T-cell (primary cell): Measurements from ENCODE around the gene FPR1. TPM values are rescaled to one million over a fixed set of nuclear protein-coding genes. Genes with fewer than 3 reads are reported as not detected.

Experiments used
- ATAC-seq, 4 experiments: fragments of 200-7000 bp in 3 of 4; fragments of 150-1000 bp in 1 of 4; cut with Tn5 transposase; replicated peaks in 1 of 4; 1 replicate in 3 of 4; 2 replicates in 1 of 4; pipeline ENCODE4 v1.10.0; 2021; ENCODE audit warnings: moderate library complexity in 3 of 4, mild to moderate bottlenecking in 2 of 4, moderate number of reproducible peaks in 1 of 4
- CTCF ChIA-PET, 2 donors: fragments of 300-600 bp; sonication (Branson Sonifier 250); formaldehyde crosslinking; loops; one replicate each; lab custom pipeline; 2022; ENCODE audit warnings: antibody characterized with exemption in 2 of 2; lab: Charles Lee
- POLR2A ChIA-PET, 2 donors: fragments of 300-600 bp; sonication (Branson Sonifier 250); formaldehyde crosslinking; loops; one replicate each; lab custom pipeline; 2022; ENCODE audit warnings: antibody characterized with exemption in 2 of 2; lab: Charles Lee
- DNase-seq, 35 experiments: peaks; one replicate each; pipeline versions ENCODE4 v3.0.0 to v3.0.0-alpha.2; 2013 to 2023
- H3K27ac ChIP-seq: one replicate; pipeline ENCODE4 v1.5.1; 2013; ENCODE audit warnings: low read length
- H3K27me3 ChIP-seq, 2 experiments: replicated peaks in 1 of 2; 1 replicate in 1 of 2; 2 replicates in 1 of 2; pipeline versions ENCODE4 v1.6.1 to v1.7.0; 2013; ENCODE audit warnings: low read length in 1 of 2, mixed read lengths in 1 of 2; ENCODE audit not compliant: control insufficient read depth in 2 of 2, insufficient read depth in 2 of 2; ENCODE audit errors: extremely low read depth in 1 of 2
- H3K36me3 ChIP-seq, 2 donors: 1 replicate in 1 of 2; 2 replicates in 1 of 2; pipeline versions ENCODE4 v1.6.1 to v1.7.0; 2013; ENCODE audit warnings: low read length in 1 of 2; ENCODE audit not compliant: control insufficient read depth in 2 of 2, insufficient read depth in 1 of 2; ENCODE audit errors: extremely low read depth in 1 of 2
- H3K4me1 ChIP-seq, 2 experiments: 1 replicate in 1 of 2; 2 replicates in 1 of 2; pipeline versions ENCODE4 v1.6.1 to v1.7.0; 2013; ENCODE audit warnings: low read length in 2 of 2, mixed read lengths in 1 of 2; ENCODE audit not compliant: insufficient read depth in 2 of 2, control insufficient read depth in 1 of 2; ENCODE audit errors: extremely low read depth in 1 of 2
- H3K4me3 ChIP-seq, 2 donors: 1 replicate in 1 of 2; 2 replicates in 1 of 2; pipeline versions ENCODE4 v1.5.1 to v1.7.0; 2013; ENCODE audit warnings: mild to moderate bottlenecking in 2 of 2, low read length in 1 of 2, moderate library complexity in 1 of 2; ENCODE audit not compliant: control insufficient read depth in 1 of 2; ENCODE audit errors: extremely low read depth in 1 of 2
- H3K9me3 ChIP-seq: 2 replicates; pipeline ENCODE4 v1.7.0; 2013
- H3K27ac Mint-ChIP-seq, 2 donors: one replicate each; pipeline ENCODE4 v1.8.0; 2020 to 2021; ENCODE audit warnings: mild to moderate bottlenecking in 2 of 2, mixed read lengths in 2 of 2
- H3K27me3 Mint-ChIP-seq, 2 donors: one replicate each; pipeline ENCODE4 v1.8.0; 2021 to 2022; ENCODE audit warnings: mixed read lengths in 2 of 2
- H3K36me3 Mint-ChIP-seq: one replicate; pipeline ENCODE4 v1.8.0; 2021; ENCODE audit warnings: mixed read lengths
- H3K4me1 Mint-ChIP-seq, 3 donors: one replicate each; pipeline ENCODE4 v1.8.0; 2020 to 2022; ENCODE audit warnings: mixed read lengths in 3 of 3, mild to moderate bottlenecking in 1 of 3
- H3K4me3 Mint-ChIP-seq, 3 donors: one replicate each; pipeline ENCODE4 v1.8.0; 2020 to 2022; ENCODE audit warnings: mild to moderate bottlenecking in 3 of 3, mixed read lengths in 3 of 3, moderate library complexity in 3 of 3
- H3K9me3 Mint-ChIP-seq, 3 donors: one replicate each; pipeline ENCODE4 v1.8.0; 2020 to 2022; ENCODE audit warnings: mixed read lengths in 3 of 3
- WGBS: methylation state at CpG from one replicate; pipeline ENCODE4 v1.1.5; 2013; ENCODE audit warnings: missing lambda C conversion rate; ENCODE audit not compliant: insufficient coverage; 5-methylcytosine and 5-hydroxymethylcytosine counted together
- total RNA-seq, 35 experiments: library from RNA in 6 of 35; stranded (reverse) in 6 of 35; fragments of 120-200 nt in 1 of 35; gene quantifications; one replicate each; pipeline versions ENCODE4 v1.2.1 to v1.2.4 and lab custom pipeline; 2013 to 2026

The FPR1 gene
- total RNA-seq (under 1 TPM in 2 of 5 donors, not detected in 3; 0.13 to 0.19 TPM), total RNA-seq (lab: John Stamatoyannopoulos, UW) (0 to 1.4 (median 0.08) reads per million in 29 experiments)
- total RNA-seq (2013), result 0.83 TPM

GRCh38 chr19:51751655-51752054 lies at the start of gene FPR1:
TSS of gene FPR1 (minus strand) at chr19:51751878. CDS start at chr19:51746994, 4,884 bp downstream.
- ATAC-seq (no peak), DNase-seq (peak in 1 of 35 experiments; percentile 8)
- Histone ChIP-seq H3K27ac (no peak within 1 kb of the TSS), H3K36me3 (no peaks in the 10 kb centered on the region), H3K27me3 (no peaks in the 10 kb centered on the region), H3K9me3 (no peaks in the 10 kb centered on the region), H3K4me3 (no peak within 1 kb of the TSS), H3K4me1 (no peaks in the 10 kb centered on the region)
- no peak within 1 kb of the TSS for H3K4me3 Mint-ChIP-seq
- no peaks in the 10 kb centered on the region for H3K4me1 Mint-ChIP-seq
- no CpG with 5 or more reads among the region's 2 CpGs for WGBS
- ChIA-PET CTCF (no interaction called here), POLR2A (no interaction called here)
- H3K27me3 Mint-ChIP-seq, result peaks cover 2 to 20% of the 10 kb centered on the region in 2 donors
- no peak within 1 kb of the TSS for H3K27ac Mint-ChIP-seq
- H3K36me3 Mint-ChIP-seq, result no peaks in the 10 kb centered on the region
- H3K9me3 Mint-ChIP-seq, result peaks cover 0 to 8% (median 6%) of the 10 kb centered on the region in 3 donors

GRCh38 chr19:51800473-51801244 lies 49.0 kb upstream of the FPR1 start:
- no peaks in the 10 kb centered on the region for H3K9me3 ChIP-seq
- DNase-seq (no peak), ATAC-seq (no peak)
- H3K27ac ChIP-seq, result no peak overlapping the region
- CTCF ChIA-PET, result no interaction called here
- peaks cover 13 to 31% (median 18%) of the 10 kb centered on the region in 3 donors for H3K9me3 Mint-ChIP-seq
- H3K36me3 ChIP-seq, result no peaks in the 10 kb centered on the region
- no peak overlapping the region for H3K27ac Mint-ChIP-seq
- H3K27me3 ChIP-seq, result peaks cover 0 to 16% of the 10 kb centered on the region in 2 experiments
- H3K4me3 ChIP-seq, result no peak overlapping the region
- WGBS, result 84% methylated on average over 4 of the region's 7 CpGs
- H3K4me3 Mint-ChIP-seq, result no peak overlapping the region
- H3K27me3 Mint-ChIP-seq, result peaks cover 10 to 16% of the 10 kb centered on the region in 2 donors
- no peaks in the 10 kb centered on the region for H3K4me1 Mint-ChIP-seq
- H3K36me3 Mint-ChIP-seq, result no peaks in the 10 kb centered on the region
- POLR2A ChIA-PET, result no interaction called here
- H3K4me1 ChIP-seq, result no peaks in the 10 kb centered on the region

- Mint-ChIP-seq H3K9me3 (peaks cover 13 to 28% (median 18%) of the 10 kb centered on the region in 3 donors), H3K36me3 (no peaks in the 10 kb centered on the region), H3K4me1 (no peaks in the 10 kb centered on the region), H3K4me3 (no peak overlapping the region), H3K27ac (no peak overlapping the region), H3K27me3 (peaks cover 10 to 17% of the 10 kb centered on the region in 2 donors)
- no peaks in the 10 kb centered on the region for H3K36me3 ChIP-seq
- H3K27me3 ChIP-seq, result peaks cover 0 to 16% of the 10 kb centered on the region in 2 experiments
- H3K4me1 ChIP-seq, result no peaks in the 10 kb centered on the region
- POLR2A ChIA-PET, result no interaction called here
- WGBS, result 98% methylated on average over 11 of the region's 13 CpGs
- DNase-seq (no peak), ATAC-seq (no peak)
- H3K27ac ChIP-seq, result no peak overlapping the region
- H3K4me3 ChIP-seq, result no peak overlapping the region
- CTCF ChIA-PET, result no interaction called here
- H3K9me3 ChIP-seq, result no peaks in the 10 kb centered on the region
These were observed 48.2 kb upstream of the FPR1 start for GRCh38 chr19:51799774-51800472.

GRCh38 chr19:51799034-51799773 lies 47.5 kb upstream of the FPR1 start:
- no peaks in the 10 kb centered on the region for H3K4me1 Mint-ChIP-seq
- Histone ChIP-seq H3K27ac (no peak overlapping the region), H3K27me3 (peaks cover 0 to 16% of the 10 kb centered on the region in 2 experiments), H3K36me3 (no peaks in the 10 kb centered on the region), H3K9me3 (no peaks in the 10 kb centered on the region), H3K4me1 (no peaks in the 10 kb centered on the region), H3K4me3 (no peak overlapping the region)
- ChIA-PET CTCF (no interaction called here), POLR2A (no interaction called here)
- H3K27me3 Mint-ChIP-seq, result peaks cover 10 to 17% of the 10 kb centered on the region in 2 donors
- H3K36me3 Mint-ChIP-seq, result no peaks in the 10 kb centered on the region
- WGBS, result 81% methylated on average over 16 of the region's 20 CpGs
- no peak overlapping the region for H3K4me3 Mint-ChIP-seq
- ATAC-seq (no peak), DNase-seq (no peak)
- peaks cover 10 to 23% (median 14%) of the 10 kb centered on the region in 3 donors for H3K9me3 Mint-ChIP-seq
- no peak overlapping the region for H3K27ac Mint-ChIP-seq

- H3K27me3 Mint-ChIP-seq, result peaks cover 10 to 21% of the 10 kb centered on the region in 2 donors
- no peak overlapping the region for H3K27ac Mint-ChIP-seq
- Histone ChIP-seq H3K36me3 (no peaks in the 10 kb centered on the region), H3K4me3 (no peak overlapping the region), H3K27ac (no peak overlapping the region), H3K9me3 (no peaks in the 10 kb centered on the region), H3K27me3 (peaks cover 0 to 16% of the 10 kb centered on the region in 2 experiments), H3K4me1 (no peaks in the 10 kb centered on the region)
- H3K4me3 Mint-ChIP-seq, result no peak overlapping the region
- POLR2A ChIA-PET, result no interaction called here
- H3K4me1 Mint-ChIP-seq, result no peaks in the 10 kb centered on the region
- H3K36me3 Mint-ChIP-seq, result no peaks in the 10 kb centered on the region
- 67% methylated on average over 1 of the region's 3 CpGs for WGBS
- DNase-seq (no peak), ATAC-seq (no peak)
- CTCF ChIA-PET, result no interaction called here
- H3K9me3 Mint-ChIP-seq, result peaks cover 10 to 26% (median 18%) of the 10 kb centered on the region in 3 donors
These were observed 46.4 kb upstream of the FPR1 start for GRCh38 chr19:51798062-51798461.

GRCh38 chr19:51797480-51797879 lies 45.8 kb upstream of the FPR1 start:
- Mint-ChIP-seq H3K36me3 (no peaks in the 10 kb centered on the region), H3K4me3 (no peak overlapping the region), H3K9me3 (peaks cover 10 to 26% (median 18%) of the 10 kb centered on the region in 3 donors), H3K27me3 (peaks cover 10 to 21% of the 10 kb centered on the region in 2 donors), H3K4me1 (no peaks in the 10 kb centered on the region), H3K27ac (no peak overlapping the region)
- no peaks in the 10 kb centered on the region for H3K36me3 ChIP-seq
- no peak overlapping the region for H3K4me3 ChIP-seq
- no peak for ATAC-seq
- ChIA-PET CTCF (no interaction called here), POLR2A (no interaction called here)
- H3K27me3 ChIP-seq, result peaks cover 0 to 16% of the 10 kb centered on the region in 2 experiments
- H3K9me3 ChIP-seq, result no peaks in the 10 kb centered on the region
- no peak for DNase-seq
- H3K4me1 ChIP-seq, result no peaks in the 10 kb centered on the region
- H3K27ac ChIP-seq, result no peak overlapping the region
- WGBS, result no CpG with 5 or more reads among the region's 5 CpGs
